OCI-LY7 (cell line): Measurements from ENCODE around the gene SCFD2. TPM values are rescaled to one million over a fixed set of nuclear protein-coding genes. Genes with fewer than 3 reads are reported as not detected.

Experiments used
- BruUV-seq: library from RNA; stranded (reverse); fragments of 400-500 nt; replicated peaks from 2 replicates; lab custom pipeline; 2021; lab: Mats Ljungman, UMichigan
- CTCF ChIA-PET: fragments of 300-600 bp; sonication (Branson Sonifier 250); formaldehyde crosslinking; loops from one replicate; lab custom pipeline; 2022; ENCODE audit warnings: antibody characterized with exemption; ENCODE audit not compliant: unreplicated experiment; lab: Charles Lee
- POLR2A ChIA-PET: fragments of 300-600 bp; sonication (Branson Sonifier 250); formaldehyde crosslinking; loops from one replicate; lab custom pipeline; 2022; ENCODE audit warnings: antibody characterized with exemption; lab: Charles Lee
- DNase-seq: peaks from one replicate; pipeline ENCODE4 v3.0.0-alpha.2; 2015; ENCODE audit warnings: low spot score
- H2AFZ ChIP-seq: fragments of 200-600 bp; sonication (generic), shearing (Covaris generic); 2 replicates; pipeline ENCODE4 v1.6.1; 2014; ENCODE audit warnings: mild to moderate bottlenecking, antibody characterized with exemption, low read length, moderate library complexity
- H3K27ac ChIP-seq: fragments of 200-600 bp; sonication (generic); 2 replicates; pipeline ENCODE4 v1.5.1; 2014; ENCODE audit warnings: mixed run types, low read depth, mild to moderate bottlenecking, moderate library complexity, low read length, inconsistent platforms; ENCODE audit not compliant: poor library complexity, severe bottlenecking
- H3K36me3 ChIP-seq: fragments of 200-600 bp; sonication (generic); 2 replicates; pipeline ENCODE4 v1.6.1; 2014; ENCODE audit warnings: mild to moderate bottlenecking, antibody characterized with exemption, low read length, moderate library complexity, mixed read lengths; ENCODE audit not compliant: insufficient read depth
- H3K4me1 ChIP-seq: fragments of 200-600 bp; sonication (generic); 2 replicates; pipeline ENCODE4 v1.5.1; 2014; ENCODE audit warnings: mild to moderate bottlenecking, low read length; ENCODE audit not compliant: insufficient read depth, poor library complexity, severe bottlenecking
- H3K4me2 ChIP-seq: fragments of 200-600 bp; sonication (generic); 2 replicates; pipeline ENCODE4 v1.6.1; 2014; ENCODE audit warnings: mild to moderate bottlenecking, low read length
- H3K4me3 ChIP-seq: fragments of 200-600 bp; sonication (generic); 2 replicates; pipeline ENCODE4 v1.5.1; 2014; ENCODE audit warnings: mild to moderate bottlenecking, low read depth, low read length; ENCODE audit not compliant: poor library complexity, severe bottlenecking
- H3K79me2 ChIP-seq: fragments of 200-600 bp; sonication (generic); 2 replicates; pipeline ENCODE4 v1.6.1; 2016; ENCODE audit warnings: low read depth, mild to moderate bottlenecking, low read length, moderate library complexity, mixed read lengths; ENCODE audit not compliant: insufficient read depth
- H3K9me2 ChIP-seq: fragments of 200-600 bp; sonication (generic); 2 replicates; pipeline ENCODE4 v1.6.1; 2016; ENCODE audit warnings: mild to moderate bottlenecking, low read length, mixed read lengths; ENCODE audit not compliant: insufficient read depth
- H3K9me3 ChIP-seq: fragments of 200-600 bp; sonication (generic); 2 replicates; pipeline ENCODE4 v1.6.1; 2014; ENCODE audit warnings: mild to moderate bottlenecking, mixed run types, low read length, mixed read lengths
- H4K20me1 ChIP-seq: fragments of 200-600 bp; sonication (generic); 2 replicates; pipeline ENCODE4 v1.6.1; 2014; ENCODE audit warnings: mild to moderate bottlenecking, antibody characterized with exemption, low read length, moderate library complexity, mixed read lengths; ENCODE audit not compliant: insufficient read depth
- EZH2phosphoT487 ChIP-seq: fragments of 200-600 bp; sonication (generic); IDR thresholded peaks from 2 replicates; pipeline ENCODE4 v1.6.1; 2018; ENCODE audit warnings: low read depth, borderline replicate concordance, mild to moderate bottlenecking, mixed run types, antibody characterized with exemption, low read length, moderate library complexity, mixed read lengths
- intact Hi-C: fragments of 100-400 bp; cut with micrococcal nuclease; formaldehyde crosslinking; loops from one replicate; pipeline ENCODE4 v1.10.0; 2022; ENCODE audit not compliant: unreplicated experiment
- total RNA-seq, 2 experiments: library from RNA; depleted of rRNA in 1 of 2; stranded (reverse); fragments of >200 nt in 1 of 2; shearing (Covaris generic) in 1 of 2; gene quantifications; 2 replicates each; pipeline ENCODE4 v1.2.3, GENCODE V29; 2014 to 2022
- TF ChIP-seq, protein P1 (sequence below): fragments of 200-600 bp; sonication (generic); conservative IDR thresholded peaks from 2 replicates; pipeline ENCODE4 v1.5.1; 2014; ENCODE audit warnings: mild to moderate bottlenecking, antibody characterized with exemption, low read length, moderate library complexity, mixed read lengths

Gene SCFD2
- total RNA-seq, 2 experiments from 2014 or later, result 27.2 to 52.0 TPM

DNA sequence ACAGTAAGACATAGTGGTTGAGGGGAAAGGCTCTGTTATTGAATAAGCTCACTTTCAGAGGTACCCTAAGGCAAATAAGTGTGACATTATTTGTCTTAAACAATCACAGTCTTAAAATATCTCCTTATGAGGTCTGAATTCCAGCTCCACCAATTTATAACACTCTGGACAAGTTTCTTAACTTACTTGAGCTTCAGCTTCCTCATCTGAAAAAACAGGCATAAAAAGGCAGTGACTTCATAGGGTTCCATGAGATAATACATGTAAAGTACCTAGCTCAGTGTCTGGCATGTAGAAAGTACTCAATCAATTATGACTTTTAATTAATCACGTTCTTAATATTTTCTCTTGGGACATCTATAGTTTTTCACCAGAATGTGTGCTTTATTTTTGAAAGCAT is 301.3 kb downstream of the SCFD2 start:
- no peak for TF ChIP-seq EZH2phosphoT487
- TF ChIP-seq, protein P1, sequence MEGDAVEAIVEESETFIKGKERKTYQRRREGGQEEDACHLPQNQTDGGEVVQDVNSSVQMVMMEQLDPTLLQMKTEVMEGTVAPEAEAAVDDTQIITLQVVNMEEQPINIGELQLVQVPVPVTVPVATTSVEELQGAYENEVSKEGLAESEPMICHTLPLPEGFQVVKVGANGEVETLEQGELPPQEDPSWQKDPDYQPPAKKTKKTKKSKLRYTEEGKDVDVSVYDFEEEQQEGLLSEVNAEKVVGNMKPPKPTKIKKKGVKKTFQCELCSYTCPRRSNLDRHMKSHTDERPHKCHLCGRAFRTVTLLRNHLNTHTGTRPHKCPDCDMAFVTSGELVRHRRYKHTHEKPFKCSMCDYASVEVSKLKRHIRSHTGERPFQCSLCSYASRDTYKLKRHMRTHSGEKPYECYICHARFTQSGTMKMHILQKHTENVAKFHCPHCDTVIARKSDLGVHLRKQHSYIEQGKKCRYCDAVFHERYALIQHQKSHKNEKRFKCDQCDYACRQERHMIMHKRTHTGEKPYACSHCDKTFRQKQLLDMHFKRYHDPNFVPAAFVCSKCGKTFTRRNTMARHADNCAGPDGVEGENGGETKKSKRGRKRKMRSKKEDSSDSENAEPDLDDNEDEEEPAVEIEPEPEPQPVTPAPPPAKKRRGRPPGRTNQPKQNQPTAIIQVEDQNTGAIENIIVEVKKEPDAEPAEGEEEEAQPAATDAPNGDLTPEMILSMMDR, result no peak
- Histone ChIP-seq H4K20me1 (no peaks in the 10 kb centered on the region), H3K36me3 (no peaks in the 10 kb centered on the region), H2AFZ (no peak overlapping the region), H3K4me2 (no peak overlapping the region), H3K4me3 (no peak overlapping the region), H3K9me3 (0 out of 2 replicates have a peak, but pooled peaks cover 7% of the 10 kb centered on the region), H3K4me1 (no peaks in the 10 kb centered on the region), H3K9me2 (no peaks in the 10 kb centered on the region), H3K27ac (no peak overlapping the region), H3K79me2 (no peaks in the 10 kb centered on the region)
- no peak for DNase-seq
- intact Hi-C loops, result no loop called here
- CTCF ChIA-PET, result no interaction called here
- POLR2A ChIA-PET, result interaction anchor here (0.8 kb wide), 1 partner anchor 112 kb away, joined by 3 read pairs; no protein-coding TSS in a partner anchor
- BruUV-seq, result no TSS peak

DNA sequence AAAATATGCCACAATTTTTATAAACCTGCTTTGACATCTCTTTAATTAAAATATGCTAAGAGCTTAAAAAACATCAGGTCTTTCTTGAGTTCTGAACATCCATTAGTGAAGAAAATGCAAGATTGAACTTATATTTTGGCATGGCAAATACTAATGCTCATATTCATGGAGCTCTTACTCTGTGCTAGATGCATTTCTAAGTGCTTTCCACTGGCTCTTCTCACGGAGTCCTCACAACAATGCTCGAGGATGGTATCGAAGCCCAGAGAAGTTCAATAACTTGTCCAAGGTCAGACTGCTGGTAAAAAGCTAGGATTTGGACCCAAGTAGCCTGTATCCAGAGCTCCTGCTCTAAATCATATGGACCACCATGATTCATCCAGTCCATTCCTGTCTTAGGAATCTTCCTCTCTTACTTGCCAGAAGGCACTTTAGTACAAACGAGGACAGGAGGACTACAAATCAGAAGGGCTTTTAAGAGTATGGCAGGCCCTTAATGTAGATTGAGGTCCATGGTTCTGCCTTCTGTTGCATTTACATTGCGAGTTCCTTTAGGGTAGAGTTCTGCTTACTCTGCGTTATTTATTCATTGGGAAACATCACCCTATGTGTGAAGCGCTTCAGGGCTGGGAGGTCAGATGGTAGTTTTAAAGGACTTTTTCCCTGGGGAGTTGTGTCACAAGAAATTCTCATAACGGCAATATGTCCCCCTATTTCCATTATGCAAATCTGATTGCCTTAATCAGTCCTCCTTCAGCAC is 304.6 kb downstream of the SCFD2 start:
- ChIA-PET POLR2A (interaction anchor here (0.5 to 0.6 kb wide), 2 partner anchors 721 to 1541 kb away, joined by 3 read pairs; no protein-coding TSS in a partner anchor), CTCF (no interaction called here)
- no peaks in the 10 kb centered on the region for H3K9me2 ChIP-seq
- H2AFZ ChIP-seq, result no peak overlapping the region
- TF ChIP-seq, protein P1, result no peak
- TF ChIP-seq EZH2phosphoT487, result no peak
- BruUV-seq, result no TSS peak
- no peaks in the 10 kb centered on the region for H3K4me1 ChIP-seq
- H3K9me3 ChIP-seq, result no peaks in the 10 kb centered on the region
- no peak overlapping the region for H3K4me2 ChIP-seq
- H3K27ac ChIP-seq, result no peak overlapping the region
- no peaks in the 10 kb centered on the region for H3K79me2 ChIP-seq
- intact Hi-C loops, result no loop called here
- no peak for DNase-seq
- no peaks in the 10 kb centered on the region for H3K36me3 ChIP-seq
- no peak overlapping the region for H3K4me3 ChIP-seq
- no peaks in the 10 kb centered on the region for H4K20me1 ChIP-seq

DNA sequence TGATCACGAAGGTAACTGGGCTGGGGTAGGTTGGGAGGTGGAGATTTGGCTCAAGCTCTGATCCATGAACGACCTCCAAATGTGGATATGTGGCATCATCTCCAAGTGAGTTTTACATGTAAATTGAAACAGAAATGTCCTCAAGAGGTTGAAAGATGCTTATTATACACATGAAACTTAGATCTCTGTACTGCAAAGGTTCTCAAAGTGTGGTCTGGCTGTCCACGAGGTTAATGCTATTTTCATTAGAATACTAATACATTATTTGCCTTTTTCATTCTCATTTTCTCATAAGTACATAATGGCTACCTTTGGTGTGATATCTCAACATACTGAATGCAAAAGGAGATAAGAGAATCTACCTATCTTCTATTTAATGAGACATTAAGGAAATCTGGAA is 305.6 kb downstream of the SCFD2 start:
- intact Hi-C loops, result no loop called here
- ChIA-PET POLR2A (interaction anchor here (0.6 kb wide), 1 partner anchor 53 kb away, joined by 5 read pairs; no protein-coding TSS in a partner anchor), CTCF (no interaction called here)
- H3K4me3 ChIP-seq, result no peak overlapping the region
- no peaks in the 10 kb centered on the region for H3K36me3 ChIP-seq
- no peaks in the 10 kb centered on the region for H3K9me3 ChIP-seq
- H3K4me1 ChIP-seq, result no peaks in the 10 kb centered on the region
- no peaks in the 10 kb centered on the region for H4K20me1 ChIP-seq
- H3K27ac ChIP-seq, result no peak overlapping the region
- no peak for TF ChIP-seq EZH2phosphoT487
- TF ChIP-seq, protein P1, result no peak
- no peak overlapping the region for H2AFZ ChIP-seq
- no peak overlapping the region for H3K4me2 ChIP-seq
- H3K9me2 ChIP-seq, result no peaks in the 10 kb centered on the region
- BruUV-seq, result no TSS peak
- no peak for DNase-seq
- no peaks in the 10 kb centered on the region for H3K79me2 ChIP-seq
